SK-N-SH (cell line): ENCODE data around the gene PAX3. TPM values are rescaled to one million over a fixed set of nuclear protein-coding genes. Genes with fewer than 3 reads are reported as not detected.

Source experiments
- EP300 ChIP-seq, 2 experiments: IDR thresholded peaks; 2 replicates each; pipeline versions ENCODE4 v1.4.0 to v1.6.1; 2012; ENCODE audit warnings: borderline replicate concordance in 1 of 2, low read depth in 1 of 2, low read length in 1 of 2
- EZH2phosphoT487 ChIP-seq: fragments of 200-600 bp; sonication (generic); IDR thresholded peaks from 2 replicates; pipeline ENCODE4 v1.6.1; 2017; ENCODE audit warnings: low read depth, mixed run types, mild to moderate bottlenecking, antibody characterized with exemption, moderate library complexity, borderline replicate concordance
- FOSL2 ChIP-seq: IDR thresholded peaks from 2 replicates; pipeline ENCODE4 v1.4.0; 2012; ENCODE audit warnings: low read depth, mild to moderate bottlenecking, moderate library complexity, borderline replicate concordance
- FOXJ3 ChIP-seq: sonication (generic); formaldehyde crosslinking; IDR thresholded peaks from 2 replicates; pipeline ENCODE4 v1.5.1; 2020; ENCODE audit warnings: mild to moderate bottlenecking, missing genetic modification reagents
- FOXM1 ChIP-seq: IDR thresholded peaks from 2 replicates; pipeline ENCODE4 v1.4.0; 2012; ENCODE audit warnings: low read depth, mild to moderate bottlenecking
- GABPA ChIP-seq: IDR thresholded peaks from 2 replicates; pipeline ENCODE4 v1.4.0; 2012; ENCODE audit warnings: low read depth, mild to moderate bottlenecking
- MAX ChIP-seq: IDR thresholded peaks from 2 replicates; pipeline ENCODE4 v1.4.0; 2012; ENCODE audit warnings: low read depth
- MXI1 ChIP-seq: IDR thresholded peaks from 2 replicates; pipeline ENCODE4 v1.6.1; 2012; ENCODE audit warnings: mild to moderate bottlenecking, low read depth, low read length, improper control_type of control experiment
- NFIC ChIP-seq: IDR thresholded peaks from 2 replicates; pipeline ENCODE4 v1.4.0; 2012; ENCODE audit warnings: borderline replicate concordance
- REST ChIP-seq: IDR thresholded peaks from 2 replicates; pipeline ENCODE4 v1.6.1; 2012; ENCODE audit warnings: mild to moderate bottlenecking, low read depth, low read length, moderate library complexity
- RFX5 ChIP-seq: IDR thresholded peaks from 2 replicates; pipeline ENCODE4 v1.6.1; 2012; ENCODE audit warnings: mild to moderate bottlenecking, improper control_type of control experiment, low read length
- SIN3A ChIP-seq: IDR thresholded peaks from 2 replicates; pipeline ENCODE4 v1.6.1; 2012; ENCODE audit warnings: low read depth, mild to moderate bottlenecking, low read length, moderate library complexity, borderline replicate concordance
- SMC3 ChIP-seq: IDR thresholded peaks from 2 replicates; pipeline ENCODE4 v1.6.1; 2012; ENCODE audit warnings: low read depth, low read length, improper control_type of control experiment
- USF1 ChIP-seq: IDR thresholded peaks from 2 replicates; pipeline ENCODE4 v1.4.0; 2012; ENCODE audit warnings: low read depth, borderline replicate concordance
- polyA plus RNA-seq, 3 experiments: library from polyadenylated mRNA; depleted of rRNA; stranded (reverse); fragments of >200 nt; gene quantifications; 2 replicates each; pipeline ENCODE4 v1.2.3, GENCODE V29; 2012

The PAX3 gene
- polyA plus RNA-seq, 1 of the 3 experiments (the other 2 are of a cell fraction): not detected

GRCh38 chr2:222319586-222320435 is 21.0 kb upstream of the PAX3 start (continued):
- TF ChIP-seq REST (no peak), FOXJ3 (CRISPR knock-in tag) (no peak), SMC3 (no peak), GABPA (no peak), SIN3A (no peak), RFX5 (no peak), EZH2phosphoT487 (no peak), FOXM1 (no peak), USF1 (no peak), FOSL2 (no peak), MXI1 (no peak), EP300 (IDR thresholded peaks at IDR 0.05; ENCODE audit: borderline replicate concordance in 1 of 2, low read depth in 1 of 2, low read length in 1 of 2) (no peak), MAX (no peak), NFIC (no peak)
- TF ChIP-seq, all 33 proteins: peak for 0
